GM12891 (cell line): ENCODE measurements around the gene ACTN4.

Experiments used
- POLR2A ChIP-seq: IDR thresholded peaks from 2 replicates; pipeline ENCODE4 v1.6.1; 2011; ENCODE audit warnings: low read depth, low read length, control low read depth
- POLR2AphosphoS5 ChIP-seq: IDR thresholded peaks from 2 replicates; pipeline ENCODE4 v1.6.1; 2011; ENCODE audit warnings: low read depth, low read length, control low read depth
- SPI1 ChIP-seq: IDR thresholded peaks from 2 replicates; pipeline ENCODE4 v1.6.1; 2011; ENCODE audit warnings: low read depth, low read length, control low read depth
- TAF1 ChIP-seq: IDR thresholded peaks from 2 replicates; pipeline ENCODE4 v1.6.1; 2011; ENCODE audit warnings: low read depth, low read length, control low read depth

DNA sequence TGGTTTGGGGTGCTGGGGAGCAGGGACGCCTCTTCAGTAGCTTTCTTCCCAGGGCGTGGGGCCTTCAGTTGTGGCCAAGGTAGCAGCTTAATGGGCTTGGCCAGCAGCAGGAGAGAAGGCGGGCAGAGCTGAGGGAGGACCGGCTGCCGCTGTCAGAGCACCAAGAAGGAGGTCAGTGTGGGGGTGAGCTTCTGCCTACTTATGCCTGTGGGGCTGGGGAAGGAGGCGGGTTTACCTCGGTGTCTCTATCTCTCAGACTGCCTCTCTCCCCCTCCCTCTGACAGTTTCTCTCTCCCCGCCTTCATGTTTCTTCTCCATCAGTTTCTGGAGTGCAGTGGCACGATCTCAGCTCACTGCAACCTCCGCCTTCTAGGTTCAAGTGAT, 96.8 kb downstream of the ACTN4 start, which contains the start of gene CAPN12:
- no peak for TF ChIP-seq TAF1
- TF ChIP-seq POLR2A: no peak
- no peak for TF ChIP-seq POLR2AphosphoS5
- no peak for TF ChIP-seq SPI1
